MM.1S (cell line): ENCODE results near the gene SHISA5.

ENCODE experiments used
- CTCF ChIP-seq: fragments of 300-600 bp; sonication (generic); IDR thresholded peaks from 2 replicates; pipeline ENCODE4 v1.5.1; 2016; ENCODE audit warnings: antibody characterized with exemption, low read length, mixed read lengths
- EZH2 ChIP-seq: fragments of 300-600 bp; sonication (generic); optimal IDR thresholded peaks from 2 replicates; pipeline ENCODE3; 2017; ENCODE audit warnings: low read depth, mild to moderate bottlenecking, antibody characterized with exemption, low read length, mixed read lengths

- TF ChIP-seq EZH2: no peak
- TF ChIP-seq CTCF: no peak
These were observed 1.2 kb upstream of the SHISA5 start for GRCh38 chr3:48505146-48505545.
